Measurements from ENCODE around the gene RAB5IF. TPM values are rescaled to one million over a fixed set of nuclear protein-coding genes. Genes with fewer than 3 reads are reported as not detected.

The RAB5IF gene
- total and polyA plus RNA-seq, 2 of the 4 experiments (the other 2 are of a cell fraction), result 74.0 to 93.1 TPM

DNA sequence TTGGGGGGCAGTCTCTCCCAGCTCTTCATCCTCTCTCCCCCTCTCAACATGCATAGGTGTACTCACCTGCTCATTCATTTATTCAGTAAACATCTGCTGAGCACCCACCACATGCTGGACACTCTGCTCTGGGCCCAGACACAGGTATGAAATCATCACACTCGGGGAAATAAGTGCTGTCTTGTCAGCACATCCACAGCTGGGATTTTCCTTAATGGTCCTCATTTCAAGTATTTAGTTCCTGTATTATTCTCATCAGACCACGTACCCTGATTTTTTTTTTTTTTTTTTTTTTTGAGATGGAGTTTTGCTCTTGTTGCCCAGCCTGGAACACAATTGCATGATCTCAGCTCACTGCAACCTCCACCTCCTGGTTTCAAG lies 19.4 kb downstream of the RAB5IF start:
- Histone ChIP-seq H3K56ac (ENCODE audit: extremely low read depth, insufficient read depth, low read length) (no peak overlapping the region), H2BK15ac (ENCODE audit: low read depth, low read length) (no peak overlapping the region), H3K18ac (ENCODE audit: low read depth, low read length) (no peak overlapping the region), H3K9ac (ENCODE audit: low read depth, low read length) (no peak overlapping the region), H3K4me2 (ENCODE audit: low read depth, low read length) (no peak overlapping the region), H4K5ac (ENCODE audit: low read depth, low read length) (no peak overlapping the region), H2AFZ (replicated peaks; ENCODE audit: low read length, poor library complexity) (no peak overlapping the region), H2BK20ac (ENCODE audit: low read depth, low read length) (no peak overlapping the region), H4K91ac (ENCODE audit: insufficient read depth, low read depth, low read length) (no peak overlapping the region), H3K4me1 (ENCODE audit: control insufficient read depth, insufficient read depth, low read length) (no peaks in the 10 kb centered on the region; the same call in 1 of the 2 replicates), H3K9me3 (ENCODE audit: control insufficient read depth, insufficient read depth, low read length) (no peaks in the 10 kb centered on the region), H4K8ac (ENCODE audit: low read depth in 2 of 2, low read length in 2 of 2) (no peak overlapping the region), H3K79me1 (ENCODE audit: low read depth in 1 of 2, low read length in 2 of 2) (no peaks in the 10 kb centered on the region), H3K27me3 (ENCODE audit: control insufficient read depth, insufficient read depth, low read length) (no peaks in the 10 kb centered on the region), H3K36me3 (ENCODE audit: control insufficient read depth, insufficient read depth, low read length) (no peaks in the 10 kb centered on the region), H2BK5ac (ENCODE audit: low read depth, low read length, poor library complexity, severe bottlenecking) (no peak overlapping the region), H3K23ac (ENCODE audit: low read depth, low read length) (no peak overlapping the region), H2AK9ac (replicated peaks; ENCODE audit: low read depth, low read length, poor library complexity) (no peak overlapping the region), H2BK120ac (ENCODE audit: low read depth, low read length) (no peak overlapping the region), H3K27ac (ENCODE audit: insufficient read depth, low read length) (no peak overlapping the region), H3K9me1 (ENCODE audit: insufficient read depth, low read length) (no peaks in the 10 kb centered on the region), H3K4ac (ENCODE audit: low read depth, low read length) (no peak overlapping the region), H4K20me1 (ENCODE audit: insufficient read depth, low read length) (no peaks in the 10 kb centered on the region), H3K4me3 (ENCODE audit: insufficient read depth, low read depth, low read length) (no peak overlapping the region), H3K14ac (replicated peaks; ENCODE audit: low read depth, low read length) (no peak overlapping the region), H2AK5ac (ENCODE audit: low read depth, low read length) (no peak overlapping the region)
- ChIA-PET CTCF (interaction anchor here (0.6 kb wide), 1 partner anchor 77 kb away, joined by 3 read pairs; no protein-coding TSS in a partner anchor), POLR2A (ENCODE audit: unreplicated experiment) (no interaction called here)
- WGBS, 2 experiments (ENCODE audit: extremely low coverage in 2 of 2, insufficient read length in 1 of 2), result no CpG with 5 or more reads among the region's 2 CpGs
- ATAC-seq (ENCODE audit: low read depth) (no peak), DNase-seq (no peak)
- BruUV-seq (replicated peaks), result no TSS peak
- in situ Hi-C loops (cut with MboI; ENCODE audit: low sequenced_read_pairs) (no loop called here), intact Hi-C loops (cut with micrococcal nuclease) (no loop called here), dilution Hi-C loops (cut with HindIII; ENCODE audit: low sequenced_read_pairs, unreplicated experiment) (no loop called here)
- no peak for TF ChIP-seq NFE2L2 (IDR thresholded peaks at IDR 0.05; ENCODE audit: low read depth, low read length)
- TF ChIP-seq FOS (IDR thresholded peaks at IDR 0.05; ENCODE audit: low read depth, low read length), result no peak
- TF ChIP-seq RAD21 (IDR thresholded peaks at IDR 0.05; ENCODE audit: low read length), result no peak
- TF ChIP-seq POLR2A (IDR thresholded peaks at IDR 0.05; ENCODE audit: low read depth, low read length), result no peak
- no peak for TF ChIP-seq RCOR1 (IDR thresholded peaks at IDR 0.05; ENCODE audit: insufficient replicate concordance, low read length)
- no peak for TF ChIP-seq BHLHE40 (IDR thresholded peaks at IDR 0.05; ENCODE audit: low read depth, low read length)
- no peak for TF ChIP-seq MAFK (IDR thresholded peaks at IDR 0.05; ENCODE audit: low read depth, low read length)
- no peak for TF ChIP-seq MAZ (IDR thresholded peaks at IDR 0.05; ENCODE audit: borderline replicate concordance, low read depth, low read length)
- no peak for TF ChIP-seq MXI1 (IDR thresholded peaks at IDR 0.05; ENCODE audit: borderline replicate concordance, low read depth, low read length)
- TF ChIP-seq, protein P1, sequence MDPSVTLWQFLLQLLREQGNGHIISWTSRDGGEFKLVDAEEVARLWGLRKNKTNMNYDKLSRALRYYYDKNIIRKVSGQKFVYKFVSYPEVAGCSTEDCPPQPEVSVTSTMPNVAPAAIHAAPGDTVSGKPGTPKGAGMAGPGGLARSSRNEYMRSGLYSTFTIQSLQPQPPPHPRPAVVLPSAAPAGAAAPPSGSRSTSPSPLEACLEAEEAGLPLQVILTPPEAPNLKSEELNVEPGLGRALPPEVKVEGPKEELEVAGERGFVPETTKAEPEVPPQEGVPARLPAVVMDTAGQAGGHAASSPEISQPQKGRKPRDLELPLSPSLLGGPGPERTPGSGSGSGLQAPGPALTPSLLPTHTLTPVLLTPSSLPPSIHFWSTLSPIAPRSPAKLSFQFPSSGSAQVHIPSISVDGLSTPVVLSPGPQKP (IDR thresholded peaks at IDR 0.05; ENCODE audit: borderline replicate concordance, low read depth, low read length), result no peak
- TF ChIP-seq, protein P2, sequence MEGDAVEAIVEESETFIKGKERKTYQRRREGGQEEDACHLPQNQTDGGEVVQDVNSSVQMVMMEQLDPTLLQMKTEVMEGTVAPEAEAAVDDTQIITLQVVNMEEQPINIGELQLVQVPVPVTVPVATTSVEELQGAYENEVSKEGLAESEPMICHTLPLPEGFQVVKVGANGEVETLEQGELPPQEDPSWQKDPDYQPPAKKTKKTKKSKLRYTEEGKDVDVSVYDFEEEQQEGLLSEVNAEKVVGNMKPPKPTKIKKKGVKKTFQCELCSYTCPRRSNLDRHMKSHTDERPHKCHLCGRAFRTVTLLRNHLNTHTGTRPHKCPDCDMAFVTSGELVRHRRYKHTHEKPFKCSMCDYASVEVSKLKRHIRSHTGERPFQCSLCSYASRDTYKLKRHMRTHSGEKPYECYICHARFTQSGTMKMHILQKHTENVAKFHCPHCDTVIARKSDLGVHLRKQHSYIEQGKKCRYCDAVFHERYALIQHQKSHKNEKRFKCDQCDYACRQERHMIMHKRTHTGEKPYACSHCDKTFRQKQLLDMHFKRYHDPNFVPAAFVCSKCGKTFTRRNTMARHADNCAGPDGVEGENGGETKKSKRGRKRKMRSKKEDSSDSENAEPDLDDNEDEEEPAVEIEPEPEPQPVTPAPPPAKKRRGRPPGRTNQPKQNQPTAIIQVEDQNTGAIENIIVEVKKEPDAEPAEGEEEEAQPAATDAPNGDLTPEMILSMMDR (conservative IDR thresholded peaks at IDR 0.05; ENCODE audit: low read depth, low read length), result no peak
- no peak for TF ChIP-seq CHD1 (IDR thresholded peaks at IDR 0.05; ENCODE audit: low read depth, low read length)
- no peak for TF ChIP-seq SMC3 (IDR thresholded peaks at IDR 0.05; ENCODE audit: low read depth, low read length)
- TF ChIP-seq USF2 (IDR thresholded peaks at IDR 0.05; ENCODE audit: low read depth, low read length), result no peak
- no peak for TF ChIP-seq CEBPB (IDR thresholded peaks at IDR 0.05; ENCODE audit: low read depth, low read length)
- TF ChIP-seq RFX5 (IDR thresholded peaks at IDR 0.05; ENCODE audit: low read depth, low read length), result no peak
